HEK293 (cell line): ENCODE data around the gene POTEI.
"Not testable (repeated sequence)": the region's sequence is repeated elsewhere in the genome, so short reads cannot be mapped to it uniquely, and the experiment has no call there.

ENCODE experiments used
- SALL2 ChIP-seq: fragments of 450-650 bp; formaldehyde crosslinking; IDR thresholded peaks from 2 replicates; pipeline ENCODE4 v1.5.0; 2017; ENCODE audit warnings: missing biosample characterization, mild to moderate bottlenecking, missing genetic modification characterization, borderline replicate concordance
- ZNF311 ChIP-seq: fragments of 450-650 bp; formaldehyde crosslinking; IDR thresholded peaks from 2 replicates; pipeline ENCODE4 v1.5.1; 2017; ENCODE audit warnings: missing biosample characterization, missing genetic modification characterization, borderline replicate concordance
- TF ChIP-seq, protein P1 (sequence below): fragments of 450-650 bp; formaldehyde crosslinking; IDR thresholded peaks from 2 replicates; pipeline ENCODE4 v1.5.1; 2016; ENCODE audit warnings: missing biosample characterization, missing genetic modification characterization

GRCh38 chr2:130556441-130556840, 47.3 kb upstream of the POTEI start:
- not testable (repeated sequence) for TF ChIP-seq ZNF311 (tag by site-specific recombination); SALL2
- TF ChIP-seq, protein P1, sequence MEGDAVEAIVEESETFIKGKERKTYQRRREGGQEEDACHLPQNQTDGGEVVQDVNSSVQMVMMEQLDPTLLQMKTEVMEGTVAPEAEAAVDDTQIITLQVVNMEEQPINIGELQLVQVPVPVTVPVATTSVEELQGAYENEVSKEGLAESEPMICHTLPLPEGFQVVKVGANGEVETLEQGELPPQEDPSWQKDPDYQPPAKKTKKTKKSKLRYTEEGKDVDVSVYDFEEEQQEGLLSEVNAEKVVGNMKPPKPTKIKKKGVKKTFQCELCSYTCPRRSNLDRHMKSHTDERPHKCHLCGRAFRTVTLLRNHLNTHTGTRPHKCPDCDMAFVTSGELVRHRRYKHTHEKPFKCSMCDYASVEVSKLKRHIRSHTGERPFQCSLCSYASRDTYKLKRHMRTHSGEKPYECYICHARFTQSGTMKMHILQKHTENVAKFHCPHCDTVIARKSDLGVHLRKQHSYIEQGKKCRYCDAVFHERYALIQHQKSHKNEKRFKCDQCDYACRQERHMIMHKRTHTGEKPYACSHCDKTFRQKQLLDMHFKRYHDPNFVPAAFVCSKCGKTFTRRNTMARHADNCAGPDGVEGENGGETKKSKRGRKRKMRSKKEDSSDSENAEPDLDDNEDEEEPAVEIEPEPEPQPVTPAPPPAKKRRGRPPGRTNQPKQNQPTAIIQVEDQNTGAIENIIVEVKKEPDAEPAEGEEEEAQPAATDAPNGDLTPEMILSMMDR (tag by site-specific recombination), result not testable (repeated sequence)
